ENCODE results near the gene EPC1. TPM values are rescaled to one million over a fixed set of nuclear protein-coding genes. Genes with fewer than 3 reads are reported as not detected.

EPC1 gene
- total RNA-seq, 4 donors from 2014 or later = 25.0 to 37.9 (median 29.3) TPM

DNA sequence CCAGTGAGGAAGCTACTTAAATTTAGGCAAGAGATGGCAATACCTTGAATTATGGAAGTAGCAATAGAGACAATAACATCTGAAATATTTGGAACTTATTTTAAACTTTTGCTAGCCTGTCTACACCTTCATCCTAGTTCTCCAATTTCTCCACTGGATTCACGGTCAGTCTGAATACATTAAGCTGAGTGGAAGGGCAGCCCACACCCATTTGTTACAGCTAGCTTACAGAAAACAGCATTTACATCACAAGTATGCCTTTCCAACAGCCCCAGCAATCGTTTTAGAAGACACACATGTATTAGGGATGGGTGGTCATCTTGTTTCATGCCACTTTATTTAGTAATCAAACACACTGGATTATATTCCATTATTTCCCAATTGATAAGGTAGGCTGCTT is 16.7 kb downstream of the EPC1 start:
- Histone ChIP-seq H3K27ac (peak overlapping the region; percentile 65 to 83 (median 67)), H3K27me3 (no peaks in the 10 kb centered on the region), H3K4me1 (peaks cover 97 to 100% of the 10 kb centered on the region in 2 donors), H3K36me3 (no peaks in the 10 kb centered on the region), H3K9me3 (no peaks in the 10 kb centered on the region), H3K4me3 (no peak overlapping the region)
- in situ Hi-C loops (cut with MboI; ENCODE audit: low sequenced_read_pairs in 4 of 4) (loop anchor here in 1 of 4 donors (25.0 kb wide), 1 partner anchor 268 kb away; the partner anchor contains the start of gene KIF5B), intact Hi-C loops (cut with DNase I; ENCODE audit: low total_unique reads) (no loop called here)
- no peak for DNase-seq
- ATAC-seq = no peak
- TF ChIP-seq, protein P1, sequence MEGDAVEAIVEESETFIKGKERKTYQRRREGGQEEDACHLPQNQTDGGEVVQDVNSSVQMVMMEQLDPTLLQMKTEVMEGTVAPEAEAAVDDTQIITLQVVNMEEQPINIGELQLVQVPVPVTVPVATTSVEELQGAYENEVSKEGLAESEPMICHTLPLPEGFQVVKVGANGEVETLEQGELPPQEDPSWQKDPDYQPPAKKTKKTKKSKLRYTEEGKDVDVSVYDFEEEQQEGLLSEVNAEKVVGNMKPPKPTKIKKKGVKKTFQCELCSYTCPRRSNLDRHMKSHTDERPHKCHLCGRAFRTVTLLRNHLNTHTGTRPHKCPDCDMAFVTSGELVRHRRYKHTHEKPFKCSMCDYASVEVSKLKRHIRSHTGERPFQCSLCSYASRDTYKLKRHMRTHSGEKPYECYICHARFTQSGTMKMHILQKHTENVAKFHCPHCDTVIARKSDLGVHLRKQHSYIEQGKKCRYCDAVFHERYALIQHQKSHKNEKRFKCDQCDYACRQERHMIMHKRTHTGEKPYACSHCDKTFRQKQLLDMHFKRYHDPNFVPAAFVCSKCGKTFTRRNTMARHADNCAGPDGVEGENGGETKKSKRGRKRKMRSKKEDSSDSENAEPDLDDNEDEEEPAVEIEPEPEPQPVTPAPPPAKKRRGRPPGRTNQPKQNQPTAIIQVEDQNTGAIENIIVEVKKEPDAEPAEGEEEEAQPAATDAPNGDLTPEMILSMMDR (IDR thresholded peaks at IDR 0.05 in 4 of 5, conservative IDR thresholded peaks at IDR 0.05 in 1 of 5) = no peak
- TF ChIP-seq POLR2A (IDR thresholded peaks at IDR 0.05) = no peak

DNA sequence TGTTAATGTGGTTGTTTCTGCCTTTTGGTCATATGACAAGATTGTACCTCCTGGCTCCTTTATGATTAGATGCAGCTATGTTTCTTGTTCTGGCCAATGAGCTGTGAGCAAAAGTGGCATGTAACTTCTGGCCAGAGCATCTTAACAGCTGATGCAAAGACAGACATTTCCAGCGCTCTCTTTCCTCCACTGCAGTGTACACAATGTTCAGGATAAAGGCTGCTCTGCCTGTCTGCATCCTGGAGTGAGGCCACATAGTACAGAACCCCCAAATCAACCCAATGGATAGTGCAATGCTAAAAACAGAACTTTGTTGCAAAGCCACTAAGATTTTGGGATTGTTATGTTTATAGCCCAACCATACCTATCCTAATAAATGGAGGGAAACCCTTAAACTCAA is 17.9 kb downstream of the EPC1 start:
- DNase-seq (no peak), ATAC-seq (peak in 1 of 2 donors; percentile 23)
- in situ Hi-C loops (cut with MboI; ENCODE audit: low sequenced_read_pairs in 4 of 4) = loop anchor here in 1 of 4 donors (25.0 kb wide), 1 partner anchor 267 kb away; the partner anchor contains the start of gene KIF5B
- intact Hi-C loops (cut with DNase I; ENCODE audit: low total_unique reads) = no loop called here
- Histone ChIP-seq H3K27ac (peak overlapping the region; percentile 65 to 83 (median 67)), H3K4me3 (no peak overlapping the region), H3K9me3 (no peaks in the 10 kb centered on the region), H3K36me3 (no peaks in the 10 kb centered on the region), H3K4me1 (peaks cover 91 to 97% of the 10 kb centered on the region in 2 donors), H3K27me3 (no peaks in the 10 kb centered on the region)
- TF ChIP-seq, protein P1 (IDR thresholded peaks at IDR 0.05 in 4 of 5, conservative IDR thresholded peaks at IDR 0.05 in 1 of 5) = no peak
- no peak for TF ChIP-seq POLR2A (IDR thresholded peaks at IDR 0.05)

DNA sequence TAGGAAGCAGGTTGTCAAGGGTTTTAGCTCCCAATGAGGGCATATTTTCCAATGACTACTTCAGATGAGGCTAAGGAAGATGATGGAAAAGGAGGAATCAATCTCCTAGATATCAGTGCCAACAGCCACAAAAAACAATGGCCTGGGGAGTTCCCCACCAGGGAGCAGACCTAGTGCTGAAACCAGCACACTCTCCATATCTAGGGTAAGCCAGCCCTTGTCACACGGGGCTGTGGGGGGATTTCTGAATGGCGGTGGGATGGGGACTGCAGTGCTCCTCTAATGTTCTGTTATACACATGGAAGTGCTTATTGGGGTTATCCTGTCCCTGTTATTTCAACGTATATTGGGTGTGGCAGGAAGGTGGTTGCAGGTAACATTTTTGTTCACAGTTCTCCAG is 18.5 kb downstream of the EPC1 start:
- in situ Hi-C loops (cut with MboI; ENCODE audit: low sequenced_read_pairs in 4 of 4) (loop anchor here in 1 of 4 donors (25.0 kb wide), 1 partner anchor 266 kb away; the partner anchor contains the start of gene KIF5B), intact Hi-C loops (cut with DNase I; ENCODE audit: low total_unique reads) (no loop called here)
- no peak for DNase-seq
- ATAC-seq = no peak
- Histone ChIP-seq H3K9me3 (no peaks in the 10 kb centered on the region), H3K27ac (peak overlapping the region; percentile 65 to 83 (median 67)), H3K36me3 (no peaks in the 10 kb centered on the region), H3K27me3 (no peaks in the 10 kb centered on the region), H3K4me1 (peaks cover 88 to 97% of the 10 kb centered on the region in 2 donors), H3K4me3 (no peak overlapping the region)
- no peak for TF ChIP-seq POLR2A (IDR thresholded peaks at IDR 0.05)
- TF ChIP-seq, protein P1 (IDR thresholded peaks at IDR 0.05 in 4 of 5, conservative IDR thresholded peaks at IDR 0.05 in 1 of 5) = no peak

DNA sequence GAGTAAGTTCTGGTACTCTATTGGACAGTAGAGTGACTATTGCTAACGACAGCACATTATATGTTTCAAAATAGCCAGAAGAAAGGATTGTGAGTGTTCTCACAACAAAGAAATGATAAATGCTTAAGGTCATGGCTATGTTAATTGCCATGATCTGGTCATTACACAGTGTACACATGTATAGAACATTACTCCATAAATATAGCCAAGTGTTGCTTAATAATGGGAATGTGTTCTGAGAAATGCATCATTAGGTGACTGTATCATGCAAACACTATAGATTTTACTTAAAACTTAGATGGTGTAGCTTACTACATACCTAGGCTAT is 19.6 kb downstream of the EPC1 start:
- H3K27me3 ChIP-seq = no peaks in the 10 kb centered on the region
- H3K9me3 ChIP-seq = no peaks in the 10 kb centered on the region
- ATAC-seq = no peak
- intact Hi-C loops (cut with DNase I; ENCODE audit: low total_unique reads) = no loop called here
- no peak overlapping the region for H3K4me3 ChIP-seq
- peak overlapping the region; percentile 57 to 83 (median 66) for H3K27ac ChIP-seq
- H3K36me3 ChIP-seq = no peaks in the 10 kb centered on the region
- no peak for DNase-seq
- no peak for TF ChIP-seq POLR2A (IDR thresholded peaks at IDR 0.05)
- TF ChIP-seq, protein P1 (IDR thresholded peaks at IDR 0.05 in 4 of 5, conservative IDR thresholded peaks at IDR 0.05 in 1 of 5) = no peak
- in situ Hi-C loops (cut with MboI; ENCODE audit: low sequenced_read_pairs in 4 of 4) = loop anchor here in 1 of 4 donors (25.0 kb wide), 1 partner anchor 265 kb away; the partner anchor contains the start of gene KIF5B
- peaks cover 83 to 87% of the 10 kb centered on the region in 2 donors for H3K4me1 ChIP-seq

All from gastrocnemius medialis (tissue), 4 donors.